K562 (cell line): ENCODE measurements around the gene CHD6. TPM values are rescaled to one million over a fixed set of nuclear protein-coding genes. Genes with fewer than 3 reads are reported as not detected.

Source experiments
- ATAC-seq: fragments of 200-7000 bp; cut with Tn5 transposase; 3 replicates; pipeline ENCODE4 v1.9.1; 2020; ENCODE audit warnings: moderate library complexity
- BruUV-seq: library from RNA; stranded (reverse); fragments of 400-500 nt; replicated peaks from 2 replicates; lab custom pipeline; 2021; lab: Mats Ljungman, UMichigan
- CTCF ChIA-PET: fragments of 300-600 bp; formaldehyde crosslinking; extraction: SDS; loops from one replicate; lab custom pipeline; 2021; ENCODE audit warnings: low intra/inter-chr PET ratio; lab: Yijun Ruan, JAX
- POLR2A ChIA-PET: fragments of 300-600, 350-650 bp; sonication (Branson Sonifier 250); formaldehyde crosslinking; extraction: SDS; loops from one replicate; lab custom pipeline; 2021; ENCODE audit warnings: antibody characterized with exemption, inconsistent platforms; lab: Yijun Ruan, JAX
- DNase-seq, 4 experiments: peaks; one replicate each; pipeline versions ENCODE4 v3.0.0 to v3.0.0-alpha.2; 2011 to 2018; ENCODE audit warnings: low spot score in 3 of 4, mixed read lengths in 3 of 4; ENCODE audit errors: extremely low read depth in 1 of 4
- FAIRE-seq: peaks from 2 replicates; lab custom pipeline; 2011; peaks lifted over from hg19 to GRCh38; lab: Jason Lieb, UNC
- H2AFZ ChIP-seq: 2 replicates; pipeline ENCODE4 v1.6.0; 2011; ENCODE audit warnings: low read depth, low read length, control low read depth, inconsistent platforms
- H3K27ac ChIP-seq: fragments of 200-600 bp; 3 replicates; pipeline ENCODE4 v1.8.0; 2011; ENCODE audit warnings: low read depth, mild to moderate bottlenecking, control low read depth, inconsistent platforms, low read length, moderate library complexity, mixed read lengths; ENCODE audit errors: extremely low read depth
- H3K27me3 ChIP-seq, 2 experiments: fragments of 300-600 bp in 1 of 2; 2 replicates in 1 of 2; 3 replicates in 1 of 2; pipeline versions ENCODE4 v1.6.0 to v1.8.0; 2011; ENCODE audit warnings: inconsistent platforms in 2 of 2, low read length in 2 of 2, mild to moderate bottlenecking in 1 of 2, mixed read lengths in 1 of 2, moderate library complexity in 1 of 2; ENCODE audit not compliant: control insufficient read depth in 2 of 2, insufficient read depth in 2 of 2
- H3K36me3 ChIP-seq: fragments of 300-600 bp; 3 replicates; pipeline ENCODE4 v1.8.0; 2011; ENCODE audit warnings: mild to moderate bottlenecking, low read length, inconsistent platforms; ENCODE audit not compliant: control insufficient read depth, insufficient read depth
- H3K4me1 ChIP-seq, 2 experiments: fragments of 200-600 bp in 1 of 2; replicated peaks in 1 of 2; 2 replicates in 1 of 2; 3 replicates in 1 of 2; pipeline versions ENCODE4 v1.5.1 to v1.8.0; 2011; ENCODE audit warnings: inconsistent platforms in 2 of 2, low read length in 2 of 2, mild to moderate bottlenecking in 1 of 2, mixed read lengths in 1 of 2, moderate library complexity in 1 of 2; ENCODE audit not compliant: control insufficient read depth in 2 of 2, insufficient read depth in 2 of 2
- H3K4me2 ChIP-seq: 2 replicates; pipeline ENCODE4 v1.6.1; 2011; ENCODE audit warnings: low read length, control low read depth, inconsistent platforms, mixed read lengths; ENCODE audit not compliant: insufficient read depth
- H3K4me3 ChIP-seq: fragments of 200-600 bp; sonication (generic), shearing (Covaris generic); 2 replicates; pipeline ENCODE4 v1.5.1; 2016; ENCODE audit warnings: control low read depth, inconsistent platforms
- H3K79me2 ChIP-seq: fragments of 200-600 bp; 3 replicates; pipeline ENCODE4 v1.8.0; 2011; ENCODE audit warnings: low read length, inconsistent platforms; ENCODE audit not compliant: control insufficient read depth, insufficient read depth
- H3K9ac ChIP-seq, 2 experiments: 2 replicates each; pipeline versions ENCODE4 v1.6.0 to v1.6.1; 2011; ENCODE audit warnings: low read depth in 2 of 2, low read length in 2 of 2, control low read depth in 1 of 2, inconsistent platforms in 1 of 2, mild to moderate bottlenecking in 1 of 2, mixed read lengths in 1 of 2; ENCODE audit not compliant: insufficient read depth in 1 of 2
- H3K9me1 ChIP-seq: one replicate; pipeline ENCODE4 v1.6.0; 2011; ENCODE audit warnings: inconsistent platforms, mild to moderate bottlenecking, low read length, moderate library complexity; ENCODE audit not compliant: control insufficient read depth, insufficient read depth
- H3K9me3 ChIP-seq: replicated peaks from 2 replicates; pipeline ENCODE4 v1.5.1; 2011; ENCODE audit warnings: low read depth, low read length, inconsistent platforms; ENCODE audit not compliant: control insufficient read depth, insufficient read depth
- H4K20me1 ChIP-seq: replicated peaks from 2 replicates; pipeline ENCODE4 v1.6.1; 2011; ENCODE audit warnings: low read length, inconsistent platforms, mixed read lengths; ENCODE audit not compliant: control insufficient read depth, insufficient read depth
- BCOR ChIP-seq: fragments of 450-650 bp; IDR thresholded peaks from 2 replicates; pipeline ENCODE4 v1.6.1; 2016
- CBFB ChIP-seq: sonication (generic); formaldehyde crosslinking; IDR thresholded peaks from 2 replicates; pipeline ENCODE4 v1.4.0; 2020; ENCODE audit warnings: mild to moderate bottlenecking, missing genetic modification reagents
- ID3 ChIP-seq, 2 experiments: fragments of 250-450 bp in 1 of 2; fragments of 450-650 bp in 1 of 2; sonication (Bioruptor Pico) in 1 of 2; IDR thresholded peaks; 2 replicates each; pipeline versions ENCODE4 v1.6.1 to v1.8.0; 2016 to 2021; ENCODE audit warnings: mild to moderate bottlenecking in 2 of 2, moderate library complexity in 2 of 2, missing compliant biosample characterization in 1 of 2, missing genetic modification characterization in 1 of 2
- MEIS2 ChIP-seq: fragments of 450-650 bp; IDR thresholded peaks from 2 replicates; pipeline ENCODE4 v1.6.1; 2014; ENCODE audit warnings: mild to moderate bottlenecking; ENCODE audit not compliant: partially characterized antibody
- NCOA6 ChIP-seq: fragments of 450-650 bp; IDR thresholded peaks from 2 replicates; pipeline ENCODE4 v1.6.1; 2017; ENCODE audit warnings: mild to moderate bottlenecking
- PCBP1 ChIP-seq: fragments of 200-400 bp; formaldehyde crosslinking; IDR thresholded peaks from 2 replicates; pipeline ENCODE4 v1.6.1; 2018; ENCODE audit warnings: mild to moderate bottlenecking, low read depth, low read length; ENCODE audit not compliant: poor library complexity, severe bottlenecking
- POLR2AphosphoS2 ChIP-seq: IDR thresholded peaks from 2 replicates; pipeline ENCODE4 v1.6.1; 2012; ENCODE audit warnings: low read length, improper control_type of control experiment
- SRSF1 ChIP-seq: fragments of 200-400 bp; formaldehyde crosslinking; IDR thresholded peaks from 2 replicates; pipeline ENCODE4 v1.6.1; 2017; ENCODE audit warnings: mild to moderate bottlenecking, low read depth, low read length, moderate library complexity
- SRSF9 ChIP-seq: fragments of 200-400 bp; formaldehyde crosslinking; IDR thresholded peaks from 2 replicates; pipeline ENCODE4 v1.6.1; 2017; ENCODE audit warnings: low read depth, low read length, borderline replicate concordance
- ZNF551 ChIP-seq: fragments of 250-450 bp; sonication (Bioruptor Pico); IDR thresholded peaks from 2 replicates; pipeline ENCODE4 v1.5.0; 2021; ENCODE audit warnings: mild to moderate bottlenecking, moderate library complexity
- ZNF609 ChIP-seq: sonication (generic); formaldehyde crosslinking; IDR thresholded peaks from 2 replicates; pipeline ENCODE4 v1.8.1; 2023; ENCODE audit warnings: missing genetic modification reagents, mild to moderate bottlenecking, borderline replicate concordance
- WGBS: fragments of 100-300 bp; shearing (Covaris generic); methylation state at CpG from one replicate; pipeline ENCODE4 v1.1.6; 2016; ENCODE audit warnings: low coverage, mixed read lengths; ENCODE audit not compliant: insufficient coverage; ENCODE audit errors: missing lambda C conversion rate; 5-methylcytosine and 5-hydroxymethylcytosine counted together
- in situ Hi-C: fragments of 300-500 bp; cut with MboI; formaldehyde crosslinking; loops from 4 replicates; pipeline ENCODE4 v1.15.0; 2018; ENCODE audit warnings: inconsistent platforms, mixed read lengths
- intact Hi-C: fragments of 100-400 bp; cut with micrococcal nuclease; formaldehyde crosslinking; loops from 2 replicates; pipeline ENCODE4 v1.14.2; 2022
- polyA plus RNA-seq, 8 experiments: library from polyadenylated mRNA; depleted of rRNA in 4 of 8; stranded (reverse) in 5 of 8; unstranded in 3 of 8; fragments of >200 nt; fragmentation: Nextera tagmentation in 2 of 8; fragmentation: Illumina TruSeq in 1 of 8; extraction: Ambion mirVana in 2 of 8; extraction: Trizol in 1 of 8; gene quantifications; 2 replicates each; pipeline versions ENCODE4 v1.2.1 to v1.2.3, GENCODE V29; 2011 to 2014; ENCODE audit warnings: inconsistent platforms in 1 of 8, missing spikeins in 1 of 8
- total RNA-seq, 7 experiments: library from RNA; depleted of rRNA in 6 of 7; stranded (reverse); fragments of >200 nt in 6 of 7; fragmentation: Illumina TruSeq in 2 of 7; extraction: Trizol in 2 of 7; gene quantifications; 2 replicates each; pipeline versions ENCODE4 v1.2.1 to v1.2.3, GENCODE V29; 2011 to 2021; ENCODE audit warnings: low replicate concordance in 1 of 7
- TF ChIP-seq, protein P1 (sequence below): sonication (generic); formaldehyde crosslinking; IDR thresholded peaks from 2 replicates; pipeline ENCODE4 v1.8.0; 2023; ENCODE audit warnings: mild to moderate bottlenecking, missing genetic modification reagents

CHD6 gene
- total and polyA plus RNA-seq, 9 of the 15 experiments (the other 6 are each of a cell fraction or from before 2014, with no cell fraction given): 3.9 to 24.2 (median 12.8) TPM

DNA sequence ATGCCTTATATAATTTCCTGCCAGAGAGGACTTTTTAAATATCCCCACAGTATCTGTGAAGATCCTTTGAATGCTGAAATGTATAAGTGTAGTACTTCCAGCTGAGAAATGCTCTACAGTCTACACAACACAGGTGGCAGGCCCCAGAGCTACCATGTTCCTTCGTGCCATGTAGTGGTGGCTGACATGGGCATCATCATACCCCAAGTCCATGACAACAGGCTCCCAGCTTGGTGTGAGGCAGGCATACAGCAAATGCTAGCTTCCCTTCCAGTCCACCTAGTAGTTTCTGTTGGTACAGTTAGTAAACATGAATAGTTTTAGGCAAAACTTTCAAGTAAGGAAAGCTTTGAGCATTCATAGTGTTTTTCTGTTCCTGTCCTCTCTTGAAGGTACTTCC lies 190.3 kb downstream of the CHD6 start (continued):
- TF ChIP-seq SRSF9 (no peak), ZNF609 (no peak)

DNA sequence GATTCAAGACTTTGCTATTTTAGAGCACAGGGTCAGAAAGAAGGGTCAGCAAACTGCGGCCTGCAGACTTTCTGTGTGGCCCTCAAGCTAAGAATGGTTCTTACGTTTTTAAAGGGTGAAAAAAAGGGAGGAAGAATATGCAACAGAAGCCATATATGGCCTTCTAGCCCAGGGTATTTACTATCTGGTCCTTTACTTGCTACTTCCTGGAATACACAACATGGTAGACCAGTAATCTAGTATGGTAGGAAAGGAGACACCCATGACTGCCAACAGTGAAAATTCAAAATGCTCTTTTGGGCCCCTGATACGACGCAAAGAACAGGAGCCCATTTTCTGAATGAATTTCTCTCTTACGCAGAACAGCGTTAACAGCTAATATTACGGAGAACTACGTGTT lies 191.2 kb downstream of the CHD6 start:
- no peaks in the 10 kb centered on the region for H3K27me3 ChIP-seq
- no peak overlapping the region; the same call in 1 of the 2 replicates for H3K4me2 ChIP-seq
- peaks cover 4 to 54% of the 10 kb centered on the region in 2 experiments; a peak in 4 of 5 replicates for H3K4me1 ChIP-seq
- H3K9me3 ChIP-seq: no peaks in the 10 kb centered on the region
- in situ Hi-C loops: no loop called here
- 73% methylated on average over 8 of the region's 8 CpGs for WGBS
- no peak overlapping the region for H3K4me3 ChIP-seq
- H3K9ac ChIP-seq: no peak overlapping the region
- no peak overlapping the region for H3K27ac ChIP-seq
- DNase-seq (no peak), ATAC-seq (no peak), FAIRE-seq (no peak)
- intact Hi-C loops: no loop called here
- BruUV-seq: no TSS peak
- no peaks in the 10 kb centered on the region for H4K20me1 ChIP-seq
- no peaks in the 10 kb centered on the region for H3K79me2 ChIP-seq
- POLR2A ChIA-PET: interaction anchor here (1.4 to 2.3 kb wide), 4 partner anchors 7 to 191 kb away, joined by 3 to 7 read pairs (median 4); partner anchors contain the start of gene CHD6
- CTCF ChIA-PET: no interaction called here
- H3K36me3 ChIP-seq: peaks cover 44% of the 10 kb centered on the region
- no peak overlapping the region for H2AFZ ChIP-seq
- no peaks in the 10 kb centered on the region for H3K9me1 ChIP-seq
- no peak for TF ChIP-seq SRSF1
- TF ChIP-seq POLR2AphosphoS2: no peak
- no peak for TF ChIP-seq ZNF551 (CRISPR knock-in tag)
- TF ChIP-seq NCOA6: no peak
- TF ChIP-seq PCBP1: no peak
- TF ChIP-seq, protein P1, sequence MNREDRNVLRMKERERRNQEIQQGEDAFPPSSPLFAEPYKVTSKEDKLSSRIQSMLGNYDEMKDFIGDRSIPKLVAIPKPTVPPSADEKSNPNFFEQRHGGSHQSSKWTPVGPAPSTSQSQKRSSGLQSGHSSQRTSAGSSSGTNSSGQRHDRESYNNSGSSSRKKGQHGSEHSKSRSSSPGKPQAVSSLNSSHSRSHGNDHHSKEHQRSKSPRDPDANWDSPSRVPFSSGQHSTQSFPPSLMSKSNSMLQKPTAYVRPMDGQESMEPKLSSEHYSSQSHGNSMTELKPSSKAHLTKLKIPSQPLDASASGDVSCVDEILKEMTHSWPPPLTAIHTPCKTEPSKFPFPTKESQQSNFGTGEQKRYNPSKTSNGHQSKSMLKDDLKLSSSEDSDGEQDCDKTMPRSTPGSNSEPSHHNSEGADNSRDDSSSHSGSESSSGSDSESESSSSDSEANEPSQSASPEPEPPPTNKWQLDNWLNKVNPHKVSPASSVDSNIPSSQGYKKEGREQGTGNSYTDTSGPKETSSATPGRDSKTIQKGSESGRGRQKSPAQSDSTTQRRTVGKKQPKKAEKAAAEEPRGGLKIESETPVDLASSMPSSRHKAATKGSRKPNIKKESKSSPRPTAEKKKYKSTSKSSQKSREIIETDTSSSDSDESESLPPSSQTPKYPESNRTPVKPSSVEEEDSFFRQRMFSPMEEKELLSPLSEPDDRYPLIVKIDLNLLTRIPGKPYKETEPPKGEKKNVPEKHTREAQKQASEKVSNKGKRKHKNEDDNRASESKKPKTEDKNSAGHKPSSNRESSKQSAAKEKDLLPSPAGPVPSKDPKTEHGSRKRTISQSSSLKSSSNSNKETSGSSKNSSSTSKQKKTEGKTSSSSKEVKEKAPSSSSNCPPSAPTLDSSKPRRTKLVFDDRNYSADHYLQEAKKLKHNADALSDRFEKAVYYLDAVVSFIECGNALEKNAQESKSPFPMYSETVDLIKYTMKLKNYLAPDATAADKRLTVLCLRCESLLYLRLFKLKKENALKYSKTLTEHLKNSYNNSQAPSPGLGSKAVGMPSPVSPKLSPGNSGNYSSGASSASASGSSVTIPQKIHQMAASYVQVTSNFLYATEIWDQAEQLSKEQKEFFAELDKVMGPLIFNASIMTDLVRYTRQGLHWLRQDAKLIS (CRISPR knock-in tag): no peak
- TF ChIP-seq CBFB (CRISPR knock-in tag): no peak
- no peak for TF ChIP-seq MEIS2
- TF ChIP-seq BCOR: no peak
- TF ChIP-seq ID3 (CRISPR knock-in tag; IDR thresholded peaks at IDR 0.05): no peak
- 0 out of 2 replicates have a peak, but pooled peaks have one; percentile 24 for TF ChIP-seq ID3 (tag; IDR thresholded peaks at IDR 0.05)
